Hepatocyte (in vitro differentiated cells): ENCODE measurements around the gene SLC25A44. TPM values are rescaled to one million over a fixed set of nuclear protein-coding genes. Genes with fewer than 3 reads are reported as not detected.

Experiments used
- DNase-seq: peaks from one replicate; pipeline ENCODE4 v3.0.0-alpha.2; 2016; ENCODE audit warnings: low spot score
- H2AFZ ChIP-seq: fragments of 200-600 bp; sonication (generic); 2 replicates; pipeline ENCODE4 v1.6.0; 2016; ENCODE audit warnings: antibody characterized with exemption, mild to moderate bottlenecking
- H3K27ac ChIP-seq: fragments of 200-600 bp; sonication (generic); 2 replicates; pipeline ENCODE4 v1.5.1; 2016; ENCODE audit warnings: mild to moderate bottlenecking
- H3K27me3 ChIP-seq: fragments of 200-600 bp; sonication (generic); 2 replicates; pipeline ENCODE4 v1.6.1; 2016
- H3K36me3 ChIP-seq: fragments of 200-600 bp; sonication (generic); replicated peaks from 2 replicates; pipeline ENCODE4 v1.5.1; 2016; ENCODE audit warnings: low read depth; ENCODE audit not compliant: insufficient read depth
- H3K4me1 ChIP-seq: fragments of 200-600 bp; sonication (generic); 2 replicates; pipeline ENCODE4 v1.5.1; 2016; ENCODE audit warnings: mild to moderate bottlenecking, moderate library complexity; ENCODE audit not compliant: insufficient read depth
- H3K4me2 ChIP-seq: fragments of 200-600 bp; sonication (generic); 2 replicates; pipeline ENCODE4 v1.6.0; 2016
- H3K4me3 ChIP-seq: fragments of 200-600 bp; sonication (generic); 2 replicates; pipeline ENCODE4 v1.5.1; 2016; ENCODE audit warnings: mild to moderate bottlenecking
- H3K79me2 ChIP-seq: fragments of 200-600 bp; sonication (generic); 2 replicates; pipeline ENCODE4 v1.6.0; 2017; ENCODE audit warnings: mild to moderate bottlenecking
- H3K9me2 ChIP-seq: fragments of 200-600 bp; sonication (generic); replicated peaks from 2 replicates; pipeline ENCODE4 v1.6.0; 2017; ENCODE audit warnings: mild to moderate bottlenecking; ENCODE audit not compliant: insufficient read depth
- H3K9me3 ChIP-seq: fragments of 200-600 bp; sonication (generic); 2 replicates; pipeline ENCODE4 v1.5.1; 2016; ENCODE audit warnings: low read depth, mild to moderate bottlenecking
- H4K20me1 ChIP-seq: fragments of 200-600 bp; sonication (generic); 2 replicates; pipeline ENCODE4 v1.6.0; 2016; ENCODE audit warnings: mild to moderate bottlenecking; ENCODE audit not compliant: insufficient read depth, poor library complexity, severe bottlenecking
- EZH2 ChIP-seq: fragments of 200-600 bp; sonication (generic); IDR thresholded peaks from 2 replicates; pipeline ENCODE4 v1.6.1; 2016; ENCODE audit warnings: antibody characterized with exemption, mild to moderate bottlenecking, borderline replicate concordance
- EZH2phosphoT487 ChIP-seq: fragments of 200-600 bp; sonication (generic); IDR thresholded peaks from one replicate; pipeline ENCODE4 v1.6.1; 2018; ENCODE audit warnings: antibody characterized with exemption, mild to moderate bottlenecking, low read depth, moderate library complexity; ENCODE audit not compliant: unreplicated experiment, severe bottlenecking
- WGBS: methylation state at CpG from one replicate; pipeline ENCODE4 v1.1.6; 2016; ENCODE audit warnings: low lambda C conversion rate; ENCODE audit errors: missing lambda C conversion rate; 5-methylcytosine and 5-hydroxymethylcytosine counted together
- polyA plus RNA-seq: library from polyadenylated mRNA; unstranded; fragments of >200 nt; fragmentation: Nextera tagmentation; extraction: Ambion mirVana; gene quantifications from 2 replicates; pipeline ENCODE4 v1.2.1, GENCODE V29; 2016
- total RNA-seq: library from RNA; depleted of rRNA; stranded (reverse); fragments of >200 nt; gene quantifications from 2 replicates; pipeline ENCODE4 v1.2.3, GENCODE V29; 2014
- TF ChIP-seq, protein P1 (sequence below): fragments of 200-600 bp; sonication (generic); IDR thresholded peaks from 2 replicates; pipeline ENCODE4 v1.5.1; 2016; ENCODE audit warnings: antibody characterized with exemption, mild to moderate bottlenecking; ENCODE audit not compliant: poor library complexity

Gene SLC25A44
- total and polyA plus RNA-seq, 2 experiments from 2014 or later = 16.9 to 19.3 TPM

DNA sequence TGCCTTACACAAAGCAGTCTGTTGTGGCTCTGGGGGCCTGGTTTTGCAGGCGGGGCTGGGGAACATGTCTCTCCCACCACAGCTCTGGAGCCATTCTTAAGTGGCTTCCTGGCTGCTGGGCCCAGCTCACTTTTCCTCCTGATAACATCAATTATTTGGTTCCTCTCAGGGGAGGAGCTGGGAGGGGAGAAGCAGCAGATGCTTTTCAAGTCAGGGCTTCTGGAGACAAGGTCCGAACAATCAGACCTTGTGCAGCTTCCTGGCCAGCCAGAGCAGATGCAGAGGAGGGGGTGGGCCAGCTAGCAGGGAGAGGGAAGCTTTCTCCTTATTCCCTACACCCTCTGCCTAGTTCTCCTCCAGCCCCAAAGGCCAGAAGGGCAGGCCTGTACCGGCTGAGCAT is 57.6 kb downstream of the SLC25A44 start:
- no peaks in the 10 kb centered on the region for H3K27me3 ChIP-seq
- H3K4me3 ChIP-seq = no peak overlapping the region
- H3K79me2 ChIP-seq = no peaks in the 10 kb centered on the region
- H3K4me1 ChIP-seq = no peaks in the 10 kb centered on the region
- H3K27ac ChIP-seq = no peak overlapping the region
- DNase-seq = no peak
- no peak overlapping the region for H3K4me2 ChIP-seq
- WGBS = 50% methylated on average over 3 of the region's 3 CpGs
- H3K9me2 ChIP-seq = no peaks in the 10 kb centered on the region
- H3K9me3 ChIP-seq = no peaks in the 10 kb centered on the region
- H3K36me3 ChIP-seq = no peaks in the 10 kb centered on the region
- H4K20me1 ChIP-seq = no peaks in the 10 kb centered on the region
- no peak overlapping the region for H2AFZ ChIP-seq
- no peak for TF ChIP-seq EZH2phosphoT487
- no peak for TF ChIP-seq EZH2
- TF ChIP-seq, protein P1, sequence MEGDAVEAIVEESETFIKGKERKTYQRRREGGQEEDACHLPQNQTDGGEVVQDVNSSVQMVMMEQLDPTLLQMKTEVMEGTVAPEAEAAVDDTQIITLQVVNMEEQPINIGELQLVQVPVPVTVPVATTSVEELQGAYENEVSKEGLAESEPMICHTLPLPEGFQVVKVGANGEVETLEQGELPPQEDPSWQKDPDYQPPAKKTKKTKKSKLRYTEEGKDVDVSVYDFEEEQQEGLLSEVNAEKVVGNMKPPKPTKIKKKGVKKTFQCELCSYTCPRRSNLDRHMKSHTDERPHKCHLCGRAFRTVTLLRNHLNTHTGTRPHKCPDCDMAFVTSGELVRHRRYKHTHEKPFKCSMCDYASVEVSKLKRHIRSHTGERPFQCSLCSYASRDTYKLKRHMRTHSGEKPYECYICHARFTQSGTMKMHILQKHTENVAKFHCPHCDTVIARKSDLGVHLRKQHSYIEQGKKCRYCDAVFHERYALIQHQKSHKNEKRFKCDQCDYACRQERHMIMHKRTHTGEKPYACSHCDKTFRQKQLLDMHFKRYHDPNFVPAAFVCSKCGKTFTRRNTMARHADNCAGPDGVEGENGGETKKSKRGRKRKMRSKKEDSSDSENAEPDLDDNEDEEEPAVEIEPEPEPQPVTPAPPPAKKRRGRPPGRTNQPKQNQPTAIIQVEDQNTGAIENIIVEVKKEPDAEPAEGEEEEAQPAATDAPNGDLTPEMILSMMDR = no peak

DNA sequence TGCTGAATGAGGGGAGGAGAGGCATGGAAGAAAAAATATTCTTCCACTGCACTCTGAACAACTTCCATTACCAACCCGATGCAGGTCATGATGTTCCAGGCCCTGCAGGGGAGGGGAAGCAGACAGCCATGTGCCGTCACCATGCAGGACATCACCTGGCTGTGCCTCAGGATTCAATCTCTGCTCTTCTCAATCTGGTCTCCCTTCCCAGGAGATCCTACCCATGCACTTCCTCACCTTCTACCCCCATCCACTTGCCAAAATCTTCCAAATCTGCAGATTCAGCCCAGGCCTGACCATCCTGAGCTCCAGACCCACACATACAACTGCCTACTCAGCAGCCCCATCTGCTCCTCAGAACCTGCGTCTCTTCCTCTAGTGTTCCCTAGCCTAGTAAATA is 59.7 kb downstream of the SLC25A44 start:
- no peak for TF ChIP-seq EZH2phosphoT487
- TF ChIP-seq, protein P1 = no peak
- TF ChIP-seq EZH2 = no peak
- peaks cover 3% of the 10 kb centered on the region for H3K36me3 ChIP-seq
- H3K4me2 ChIP-seq = no peak overlapping the region

DNA sequence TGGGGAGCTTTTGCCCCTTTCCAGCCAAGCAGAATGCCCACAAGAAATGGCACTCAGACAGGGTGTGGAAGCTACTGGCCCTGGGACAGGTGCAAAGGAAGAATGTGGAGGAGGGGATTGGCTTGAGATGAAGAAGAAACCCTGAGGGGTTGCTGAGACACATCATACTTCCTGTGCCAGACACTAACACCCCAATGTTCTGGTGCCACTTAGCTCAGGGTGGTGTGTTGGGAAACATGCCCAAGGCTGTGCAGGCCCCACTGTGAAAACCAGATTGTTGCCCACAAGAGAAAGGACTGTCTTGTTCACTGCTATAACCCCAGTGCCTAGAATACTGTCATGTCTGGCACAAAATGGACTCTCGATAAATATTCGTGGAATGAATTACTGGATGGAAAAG is 63.8 kb downstream of the SLC25A44 start:
- Histone ChIP-seq H3K9me3 (no peaks in the 10 kb centered on the region), H3K4me3 (no peak overlapping the region), H3K9me2 (no peaks in the 10 kb centered on the region), H3K27me3 (no peaks in the 10 kb centered on the region), H2AFZ (no peak overlapping the region), H3K79me2 (no peaks in the 10 kb centered on the region), H4K20me1 (no peaks in the 10 kb centered on the region), H3K4me1 (no peaks in the 10 kb centered on the region), H3K4me2 (no peak overlapping the region), H3K27ac (no peak overlapping the region), H3K36me3 (peaks cover 3% of the 10 kb centered on the region)
- 94% methylated on average over 2 of the region's 2 CpGs for WGBS
- no peak for DNase-seq
- TF ChIP-seq EZH2 (no peak), EZH2phosphoT487 (no peak)
- TF ChIP-seq, protein P1 = no peak

More for the DNA sequence above, 59.7 kb downstream of the SLC25A44 start:
- Histone ChIP-seq H3K9me3 (no peaks in the 10 kb centered on the region), H2AFZ (no peak overlapping the region), H3K4me1 (no peaks in the 10 kb centered on the region), H4K20me1 (no peaks in the 10 kb centered on the region), H3K79me2 (no peaks in the 10 kb centered on the region), H3K27me3 (no peaks in the 10 kb centered on the region), H3K4me3 (no peak overlapping the region), H3K27ac (no peak overlapping the region), H3K9me2 (no peaks in the 10 kb centered on the region)
- 98% methylated on average over 3 of the region's 3 CpGs for WGBS
- DNase-seq = no peak

DNA sequence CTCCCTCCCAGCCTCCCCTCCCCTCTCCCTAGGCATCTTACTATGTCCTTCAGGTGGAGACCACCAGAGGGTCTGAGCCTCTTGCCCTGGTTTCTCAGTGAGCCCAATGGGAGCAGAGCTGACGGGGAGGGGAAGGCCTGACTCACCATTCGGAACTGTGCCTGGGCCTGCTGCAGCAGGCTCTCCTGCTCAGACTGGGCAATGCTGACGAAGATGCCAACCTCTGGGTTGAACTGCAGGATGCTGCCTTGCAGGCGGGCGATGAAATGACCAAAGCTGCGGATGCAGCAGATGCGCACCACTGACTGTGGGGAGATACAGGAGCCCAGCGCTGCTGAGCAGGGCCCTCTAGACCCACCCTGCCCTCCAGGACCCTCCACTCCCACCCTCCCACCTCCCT is 65.0 kb downstream of the SLC25A44 start:
- no peak for DNase-seq
- no peaks in the 10 kb centered on the region for H3K27me3 ChIP-seq
- no peaks in the 10 kb centered on the region for H3K79me2 ChIP-seq
- H3K9me3 ChIP-seq = no peaks in the 10 kb centered on the region
- H3K4me2 ChIP-seq = no peak overlapping the region
- H3K27ac ChIP-seq = no peak overlapping the region
- peaks cover 3% of the 10 kb centered on the region for H3K36me3 ChIP-seq
- H4K20me1 ChIP-seq = no peaks in the 10 kb centered on the region
- WGBS = 100% methylated on average over 8 of the region's 8 CpGs
- no peak overlapping the region for H2AFZ ChIP-seq
- TF ChIP-seq EZH2phosphoT487 = no peak
- no peak for TF ChIP-seq EZH2
- TF ChIP-seq, protein P1 = no peak
- no peak overlapping the region for H3K4me3 ChIP-seq
- H3K9me2 ChIP-seq = no peaks in the 10 kb centered on the region
- H3K4me1 ChIP-seq = no peaks in the 10 kb centered on the region
